Ramos (cell line): ENCODE measurements around the gene ZSCAN21.

ENCODE experiments used
- in situ Hi-C: fragments of 300-500 bp; cut with MboI; formaldehyde crosslinking; loops from one replicate; pipeline ENCODE4 v1.14.3; 2022; ENCODE audit warnings: low sequenced_read_pairs; ENCODE audit not compliant: unreplicated experiment

The ZSCAN21 gene

GRCh38 chr7:100071018-100071723 is 21.6 kb downstream of the ZSCAN21 start:
- in situ Hi-C loops: no loop called here

GRCh38 chr7:100072462-100072861 is 22.9 kb downstream of the ZSCAN21 start:
- in situ Hi-C loops: no loop called here

GRCh38 chr7:100074841-100075240 is 25.3 kb downstream of the ZSCAN21 start:
- in situ Hi-C loops: no loop called here

DNA sequence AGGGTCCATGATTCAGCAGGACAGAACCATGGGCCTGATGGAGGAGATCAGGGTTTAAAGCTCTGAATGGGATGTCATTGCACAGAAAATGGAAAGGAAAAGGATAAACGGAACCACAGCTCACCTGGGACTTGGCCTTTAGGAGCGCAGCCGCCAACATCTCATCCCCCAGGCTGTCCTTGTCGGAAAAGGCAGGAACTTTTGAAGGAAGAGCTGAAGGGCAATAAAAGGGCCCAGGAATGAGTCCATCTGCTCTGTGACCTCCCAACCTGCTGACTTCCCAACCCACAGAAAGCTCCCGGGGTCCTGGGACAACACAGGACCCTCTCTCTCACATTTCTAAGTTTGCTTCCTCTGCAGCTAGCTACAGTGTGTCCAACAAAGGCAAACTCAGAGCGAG is 25.8 kb downstream of the ZSCAN21 start:
- in situ Hi-C loops: no loop called here

DNA sequence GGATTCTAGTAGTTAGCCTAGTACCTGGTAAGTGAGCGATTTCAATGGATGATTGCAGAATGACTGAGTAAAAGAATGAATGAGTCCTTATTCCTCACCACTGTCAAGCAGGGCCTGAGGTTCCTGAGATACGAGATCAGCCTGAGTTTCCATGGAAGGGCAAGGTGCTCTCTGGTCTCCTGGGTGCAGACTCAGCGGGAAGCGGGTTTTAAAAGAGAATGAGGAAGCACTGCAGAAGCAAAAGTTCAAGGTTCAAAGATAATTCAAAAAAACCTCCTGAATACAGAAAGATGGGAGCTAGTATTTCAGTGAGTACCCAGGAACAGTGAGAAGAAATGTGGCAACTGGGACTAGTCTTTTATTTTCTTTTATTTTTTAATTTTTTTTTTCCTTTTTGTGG is 27.6 kb downstream of the ZSCAN21 start:
- in situ Hi-C loops: no loop called here

- in situ Hi-C loops: no loop called here
Measured at GRCh38 chr7:100079024-100079560, 29.5 kb downstream of the ZSCAN21 start.

DNA sequence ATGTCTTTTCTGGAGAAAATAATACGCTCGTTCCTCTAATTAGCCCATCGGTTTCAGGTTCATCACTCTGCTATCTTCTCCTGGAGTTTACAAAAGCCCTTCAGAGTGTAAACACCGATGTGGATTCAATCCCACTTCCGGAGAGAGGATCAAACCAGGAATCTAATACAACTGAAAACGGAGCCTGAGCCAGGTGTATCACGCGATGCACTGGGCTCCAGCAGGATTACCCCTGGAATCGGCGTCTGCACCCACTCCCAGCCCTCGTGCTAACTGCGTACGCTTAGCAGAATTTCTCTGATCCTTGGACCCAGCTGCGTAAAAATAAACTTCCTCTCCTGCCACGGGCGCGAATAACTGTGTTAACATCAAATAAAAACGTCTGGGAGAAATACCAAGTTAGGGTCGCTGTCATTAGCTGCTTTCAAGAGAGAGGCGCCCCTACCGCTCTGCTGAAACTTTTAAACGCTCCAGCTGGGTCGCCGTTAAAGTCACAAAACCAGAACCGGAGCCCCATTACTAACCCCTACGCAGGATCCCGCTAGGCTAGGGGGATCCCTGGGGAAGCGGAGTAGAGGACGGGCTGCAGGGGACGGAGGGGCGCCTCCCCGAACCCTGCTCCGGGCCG is 31.4 kb downstream of the ZSCAN21 start:
- in situ Hi-C loops: no loop called here

- in situ Hi-C loops: no loop called here
Measured at GRCh38 chr7:100081535-100082102, 32.0 kb downstream of the ZSCAN21 start, which contains the start of gene ZNF3. TSS of gene ZNF3 (minus strand) at chr7:100081723. CDS start at chr7:100077357, 4,366 bp downstream.

- in situ Hi-C loops: no loop called here
Measured at GRCh38 chr7:100082978-100083377, 33.4 kb downstream of the ZSCAN21 start.

DNA sequence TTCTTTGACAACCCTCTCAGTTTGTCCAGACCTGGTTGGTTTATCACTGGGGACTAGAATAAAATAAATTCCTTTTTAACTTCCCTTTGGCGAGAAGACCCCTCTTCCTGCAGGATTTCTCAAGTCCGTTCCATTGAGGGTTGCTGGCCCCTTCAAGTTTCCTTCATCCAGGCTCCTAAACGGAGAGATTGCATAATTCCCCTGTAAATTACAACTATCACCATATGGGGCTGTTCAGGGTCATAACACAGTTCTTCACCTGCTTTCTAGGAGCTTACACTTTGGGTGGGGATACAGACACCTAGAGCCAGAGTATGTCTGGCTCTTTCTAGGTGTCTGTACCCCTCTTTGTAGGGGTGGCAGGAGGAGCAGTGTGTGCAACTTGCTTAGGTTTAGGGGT is 35.9 kb downstream of the ZSCAN21 start:
- in situ Hi-C loops: no loop called here

DNA sequence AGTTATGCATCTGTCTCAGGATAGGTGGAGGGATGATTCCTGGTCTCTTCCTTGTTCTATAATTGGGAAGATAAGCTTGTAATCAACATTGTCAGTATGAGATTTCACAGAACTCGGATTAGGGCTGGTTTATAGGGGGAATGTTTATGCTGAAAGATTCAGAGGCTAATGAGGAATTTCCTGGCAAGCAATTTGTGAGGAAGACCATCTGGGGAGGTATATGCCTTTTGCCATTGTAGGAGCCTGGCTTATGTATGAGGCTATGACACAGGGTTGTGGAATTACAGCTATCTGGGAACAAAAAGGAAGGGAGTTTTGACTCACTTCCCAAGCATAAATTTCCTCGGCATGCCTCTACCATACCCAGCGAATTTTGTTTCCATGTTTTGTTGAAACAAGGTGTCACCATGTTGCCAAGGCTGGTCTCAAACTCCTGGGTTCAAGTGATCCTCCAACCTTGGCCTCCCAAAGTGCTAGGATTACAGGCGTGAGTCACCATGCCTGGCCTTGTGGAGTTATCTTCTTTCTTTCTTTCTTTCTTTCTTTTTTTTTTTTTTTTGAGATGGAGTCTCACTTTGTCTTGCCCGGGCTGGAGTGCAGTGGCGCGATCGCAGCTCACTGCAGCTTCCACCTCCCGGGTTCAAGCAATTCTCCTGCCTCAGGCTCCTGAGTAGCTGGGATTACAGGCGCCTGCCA is 37.6 kb downstream of the ZSCAN21 start:
- in situ Hi-C loops: no loop called here

DNA sequence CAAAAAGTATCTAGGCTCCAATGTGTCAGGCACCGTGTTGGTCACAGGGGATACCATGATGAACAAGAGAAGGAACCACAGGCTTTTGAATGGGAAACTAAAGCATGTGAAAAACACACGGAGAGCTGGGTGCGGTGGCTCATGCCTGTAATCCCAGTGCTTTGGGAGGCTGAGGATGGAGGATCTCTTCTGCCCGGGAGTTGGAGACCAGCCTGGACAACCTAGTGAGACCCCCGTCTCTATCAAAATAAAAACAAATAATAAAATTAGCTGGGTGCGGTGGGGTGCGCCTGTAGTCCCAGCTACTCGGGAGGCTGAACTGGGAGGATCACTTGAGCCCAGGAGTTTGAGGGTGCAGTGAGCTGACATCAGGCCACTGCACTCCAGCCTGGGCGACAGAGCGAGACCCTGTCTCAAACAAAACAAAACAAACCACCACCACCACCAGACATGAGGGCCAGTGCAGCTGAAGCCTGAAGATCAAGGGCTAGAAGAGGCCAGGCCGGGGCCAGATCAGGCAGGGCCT is 38.6 kb downstream of the ZSCAN21 start:
- in situ Hi-C loops: no loop called here

DNA sequence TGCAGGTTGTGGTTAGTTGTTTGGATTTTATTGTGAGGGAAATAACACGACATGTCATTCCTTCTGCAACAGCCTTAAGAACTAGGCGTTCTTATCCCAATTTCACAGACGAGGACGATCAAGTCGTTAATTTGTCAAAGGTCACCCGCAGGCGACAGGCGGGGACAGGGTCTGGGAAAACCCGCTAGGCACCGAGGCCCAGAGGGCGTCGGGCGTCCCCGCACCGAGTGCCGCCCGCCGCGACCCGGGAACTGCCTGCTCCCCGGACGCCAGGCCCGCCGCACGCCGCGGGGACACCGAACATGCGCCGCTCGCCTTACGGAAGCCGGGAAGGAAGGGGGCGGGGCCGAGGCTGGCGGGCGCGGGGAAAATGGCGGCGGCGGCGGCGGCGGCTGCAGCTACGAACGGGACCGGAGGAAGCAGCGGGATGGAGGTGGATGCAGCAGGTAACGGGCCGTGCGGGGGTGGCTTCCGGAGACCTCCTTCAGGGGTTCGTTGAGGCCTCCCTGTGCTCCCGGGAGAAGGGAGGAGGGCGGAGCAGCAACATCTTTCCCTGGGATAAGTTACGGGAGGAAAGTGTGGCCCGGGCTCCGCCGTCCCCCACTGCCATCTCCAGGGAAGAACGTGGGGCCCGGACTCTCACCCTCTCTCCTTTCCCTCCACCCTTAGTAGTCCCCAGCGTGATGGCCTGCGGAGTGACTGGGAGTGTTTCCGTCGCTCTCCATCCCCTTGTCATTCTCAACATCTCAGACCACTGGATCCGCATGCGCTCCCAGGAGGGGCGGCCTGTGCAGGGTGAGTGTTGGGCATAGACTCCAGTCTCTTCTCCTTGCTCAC is 39.3 kb downstream of the ZSCAN21 start, which contains the start of gene COPS6:
Gene COPS6 (plus strand): TSS at position 349 of the 837 bp plus-strand sequence. CDS start 22 bp downstream, at position 371.
- in situ Hi-C loops: no loop called here

GRCh38 chr7:100089458-100090196 is 40.1 kb downstream of the ZSCAN21 start:
- in situ Hi-C loops: no loop called here

DNA sequence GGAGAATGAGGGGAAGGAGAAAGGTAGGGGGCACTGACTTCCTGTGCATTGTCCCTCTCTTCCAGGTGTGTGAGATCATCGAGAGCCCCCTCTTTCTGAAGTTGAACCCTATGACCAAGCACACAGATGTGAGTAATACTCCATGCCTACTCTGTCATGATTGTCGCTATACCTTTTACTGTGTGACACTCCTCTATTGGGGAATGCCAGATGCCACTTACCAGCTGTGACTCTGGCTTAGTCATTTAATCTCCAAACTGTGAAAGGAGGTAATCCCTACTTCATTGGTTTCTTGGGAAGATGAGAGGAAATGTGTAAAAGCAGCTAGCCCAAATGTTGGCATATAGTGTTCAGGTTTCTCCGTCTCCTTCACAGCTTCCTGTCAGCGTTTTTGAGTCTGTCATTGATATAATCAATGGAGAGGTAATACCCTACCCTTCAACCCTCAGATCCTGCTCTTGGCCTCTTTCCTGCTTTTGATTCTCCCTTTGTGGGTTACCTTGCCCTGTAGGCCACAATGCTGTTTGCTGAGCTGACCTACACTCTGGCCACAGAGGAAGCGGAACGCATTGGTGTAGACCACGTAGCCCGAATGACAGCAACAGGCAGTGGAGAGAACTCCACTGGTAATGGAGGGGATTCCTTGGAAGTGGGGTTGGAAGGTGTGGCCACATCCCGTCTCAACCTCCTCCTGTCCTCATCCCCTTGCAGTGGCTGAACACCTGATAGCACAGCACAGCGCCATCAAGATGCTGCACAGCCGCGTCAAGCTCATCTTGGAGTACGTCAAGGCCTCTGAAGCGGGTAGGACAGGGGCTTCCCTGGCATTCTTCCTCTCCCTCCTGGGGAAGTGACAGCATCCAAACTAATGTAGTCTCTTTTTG is 41.2 kb downstream of the ZSCAN21 start:
- in situ Hi-C loops: no loop called here

DNA sequence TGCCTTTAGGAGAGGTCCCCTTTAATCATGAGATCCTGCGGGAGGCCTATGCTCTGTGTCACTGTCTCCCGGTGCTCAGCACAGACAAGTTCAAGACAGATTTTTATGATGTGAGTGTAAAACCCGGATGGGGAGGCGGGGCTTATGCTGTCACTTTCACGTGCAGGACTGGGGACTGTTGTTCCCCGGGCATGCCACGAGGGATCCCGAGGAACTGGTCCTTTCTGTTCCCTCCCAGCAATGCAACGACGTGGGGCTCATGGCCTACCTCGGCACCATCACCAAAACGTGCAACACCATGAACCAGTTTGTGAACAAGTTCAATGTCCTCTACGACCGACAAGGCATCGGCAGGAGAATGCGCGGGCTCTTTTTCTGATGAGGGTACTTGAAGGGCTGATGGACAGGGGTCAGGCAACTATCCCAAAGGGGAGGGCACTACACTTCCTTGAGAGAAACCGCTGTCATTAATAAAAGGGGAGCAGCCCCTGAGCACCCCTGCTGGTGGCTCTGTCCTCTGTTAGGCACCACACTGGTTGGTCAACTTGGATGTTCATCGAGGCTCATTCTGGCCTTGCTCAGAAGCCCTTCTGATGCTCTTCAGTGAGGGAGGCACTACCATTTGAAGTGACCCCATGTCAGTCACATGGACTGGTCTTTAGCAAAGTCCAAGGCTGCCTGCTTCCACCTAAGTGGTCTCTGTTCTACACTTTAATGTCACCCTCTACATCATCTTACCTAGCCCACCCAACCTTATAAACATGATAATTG is 42.0 kb downstream of the ZSCAN21 start:
- in situ Hi-C loops: no loop called here

- in situ Hi-C loops: no loop called here
Measured at GRCh38 chr7:100093054-100093453, 43.5 kb downstream of the ZSCAN21 start.
